H9 (cell line): Measurements from ENCODE around the gene INTS6. TPM values are rescaled to one million over a fixed set of nuclear protein-coding genes. Genes with fewer than 3 reads are reported as not detected.
A peak's percentile ranks its signal among the peaks of the same experiment; 100 is the strongest.

ENCODE experiments used
- DNase-seq: peaks from one replicate; pipeline ENCODE4 v3.0.0-alpha.2; 2017
- H2AFZ ChIP-seq: one replicate; pipeline ENCODE4 v1.6.1; 2013; ENCODE audit warnings: mild to moderate bottlenecking, low read length, control low read depth, moderate library complexity
- H2AK5ac ChIP-seq: 2 replicates; pipeline ENCODE4 v1.6.1; 2013; ENCODE audit warnings: low read length, control low read depth, mixed read lengths; ENCODE audit not compliant: insufficient read length
- H2BK120ac ChIP-seq: one replicate; pipeline ENCODE4 v1.6.1; 2013; ENCODE audit warnings: low read depth, mild to moderate bottlenecking, low read length, control low read depth, inconsistent platforms; ENCODE audit not compliant: poor library complexity, severe bottlenecking
- H2BK12ac ChIP-seq: 2 replicates; pipeline ENCODE4 v1.6.1; 2013; ENCODE audit warnings: low read length, control low read depth, mixed read lengths, low read depth; ENCODE audit not compliant: insufficient read length
- H2BK15ac ChIP-seq: 2 replicates; pipeline ENCODE4 v1.6.1; 2013; ENCODE audit warnings: low read depth, low read length, control low read depth
- H2BK20ac ChIP-seq: one replicate; pipeline ENCODE4 v1.6.1; 2013; ENCODE audit warnings: low read depth, mild to moderate bottlenecking, low read length, control low read depth, inconsistent platforms; ENCODE audit not compliant: poor library complexity, severe bottlenecking
- H2BK5ac ChIP-seq: 2 replicates; pipeline ENCODE4 v1.6.1; 2013; ENCODE audit warnings: low read length, control low read depth, mixed read lengths; ENCODE audit not compliant: insufficient read length
- H3K14ac ChIP-seq: 2 replicates; pipeline ENCODE4 v1.6.1; 2013; ENCODE audit warnings: low read length, control low read depth; ENCODE audit not compliant: insufficient read depth
- H3K18ac ChIP-seq: 2 replicates; pipeline ENCODE4 v1.6.1; 2013; ENCODE audit warnings: low read depth, mild to moderate bottlenecking, mixed read lengths, low read length, control low read depth; ENCODE audit not compliant: insufficient read length
- H3K23ac ChIP-seq: 2 replicates; pipeline ENCODE4 v1.6.1; 2013; ENCODE audit warnings: low read length, control low read depth, mixed read lengths, low read depth; ENCODE audit not compliant: insufficient read length
- H3K23me2 ChIP-seq: 2 replicates; pipeline ENCODE4 v1.6.1; 2013; ENCODE audit warnings: low read depth, mild to moderate bottlenecking, mixed read lengths, low read length, control low read depth; ENCODE audit not compliant: insufficient read length, poor library complexity, severe bottlenecking
- H3K27ac ChIP-seq: 2 replicates; pipeline ENCODE4 v1.5.1; 2013; ENCODE audit warnings: low read length, control low read depth, mixed read lengths, low read depth; ENCODE audit not compliant: insufficient read length
- H3K27me3 ChIP-seq: 2 replicates; pipeline ENCODE4 v1.6.1; 2013; ENCODE audit warnings: low read length, control low read depth, inconsistent platforms; ENCODE audit not compliant: insufficient read depth
- H3K4ac ChIP-seq: 2 replicates; pipeline ENCODE4 v1.6.1; 2013; ENCODE audit warnings: low read depth, mild to moderate bottlenecking, control low read depth, inconsistent platforms, low read length, moderate library complexity
- H3K4me1 ChIP-seq: 2 replicates; pipeline ENCODE4 v1.6.1; 2013; ENCODE audit warnings: low read length, control low read depth, inconsistent platforms; ENCODE audit not compliant: insufficient read depth
- H3K4me2 ChIP-seq: 2 replicates; pipeline ENCODE4 v1.6.1; 2013; ENCODE audit warnings: low read length, control low read depth, mixed read lengths; ENCODE audit not compliant: insufficient read length, insufficient read depth
- H3K56ac ChIP-seq: 2 replicates; pipeline ENCODE4 v1.6.1; 2013; ENCODE audit warnings: low read depth, mild to moderate bottlenecking, mixed read lengths, low read length, control low read depth; ENCODE audit not compliant: insufficient read length
- H3K79me1 ChIP-seq: 2 replicates; pipeline ENCODE4 v1.6.1; 2013; ENCODE audit warnings: low read depth, mild to moderate bottlenecking, moderate library complexity, low read length, control low read depth, inconsistent platforms; ENCODE audit not compliant: insufficient read depth, poor library complexity, severe bottlenecking
- H3K79me2 ChIP-seq: 2 replicates; pipeline ENCODE4 v1.6.1; 2013; ENCODE audit warnings: low read length, control low read depth, inconsistent platforms; ENCODE audit not compliant: insufficient read depth
- H3K9ac ChIP-seq: 2 replicates; pipeline ENCODE4 v1.6.1; 2013; ENCODE audit warnings: low read length, control low read depth, mixed read lengths; ENCODE audit not compliant: insufficient read length; ENCODE audit errors: extremely low read depth
- H3K9me3 ChIP-seq: one replicate; pipeline ENCODE4 v1.6.1; 2013; ENCODE audit warnings: low read depth, low read length, inconsistent platforms; ENCODE audit not compliant: control insufficient read depth
- H3T11ph ChIP-seq: one replicate; pipeline ENCODE4 v1.6.1; 2013; ENCODE audit warnings: mild to moderate bottlenecking, low read length, control low read depth, inconsistent platforms
- H4K20me1 ChIP-seq: one replicate; pipeline ENCODE4 v1.6.1; 2013; ENCODE audit not compliant: control insufficient read depth, insufficient read length, insufficient read depth
- H4K5ac ChIP-seq: 2 replicates; pipeline ENCODE4 v1.6.1; 2013; ENCODE audit warnings: low read depth, mild to moderate bottlenecking, mixed read lengths, low read length, control low read depth; ENCODE audit not compliant: insufficient read length
- H4K8ac ChIP-seq: replicated peaks from 2 replicates; pipeline ENCODE4 v1.6.1; 2013; ENCODE audit warnings: low read length, control low read depth, mixed read lengths, low read depth; ENCODE audit not compliant: insufficient read length
- H4K91ac ChIP-seq: 2 replicates; pipeline ENCODE4 v1.6.1; 2013; ENCODE audit warnings: low read depth, mild to moderate bottlenecking, moderate library complexity, mixed read lengths, low read length, control low read depth; ENCODE audit not compliant: insufficient read length
- H3K27ac Mint-ChIP-seq, 3 experiments: 2 replicates in 2 of 3; 3 replicates in 1 of 3; pipeline ENCODE4 v1.8.0; 2020 to 2021; ENCODE audit warnings: mixed read lengths in 3 of 3, mild to moderate bottlenecking in 1 of 3, moderate library complexity in 1 of 3
- H3K27me3 Mint-ChIP-seq: 2 replicates; pipeline ENCODE4 v1.8.0; 2021; ENCODE audit warnings: low read depth, mild to moderate bottlenecking, moderate library complexity, mixed read lengths
- H3K36me3 Mint-ChIP-seq, 3 experiments: 2 replicates in 2 of 3; 3 replicates in 1 of 3; pipeline ENCODE4 v1.8.0; 2020 to 2021; ENCODE audit warnings: low read depth in 3 of 3, mixed read lengths in 3 of 3; ENCODE audit not compliant: insufficient read depth in 1 of 3
- H3K4me1 Mint-ChIP-seq, 2 experiments: 2 replicates each; pipeline ENCODE4 v1.8.0; 2020; ENCODE audit warnings: mixed read lengths in 2 of 2
- H3K4me3 Mint-ChIP-seq, 2 experiments: 2 replicates in 1 of 2; 3 replicates in 1 of 2; pipeline ENCODE4 v1.8.0; 2020 to 2021; ENCODE audit warnings: mild to moderate bottlenecking in 2 of 2, mixed read lengths in 2 of 2, moderate library complexity in 1 of 2
- H3K9me3 Mint-ChIP-seq, 2 experiments: 2 replicates in 1 of 2; 3 replicates in 1 of 2; pipeline ENCODE4 v1.8.0; 2020; ENCODE audit warnings: mild to moderate bottlenecking in 2 of 2, mixed read lengths in 2 of 2, moderate library complexity in 1 of 2
- CTCF ChIP-seq: fragments of 200-600 bp; sonication (generic); conservative IDR thresholded peaks from 3 replicates; pipeline ENCODE4 v1.8.0; 2021; ENCODE audit warnings: antibody characterized with exemption, mild to moderate bottlenecking
- WGBS: extraction: QIAGEN DNeasy Blood & Tissue Kit; methylation state at CpG from one replicate; pipeline ENCODE4 v1.1.7; 2013; ENCODE audit warnings: missing lambda C conversion rate, low lambda C conversion rate, mixed read lengths; ENCODE audit not compliant: insufficient read length; ENCODE audit errors: extremely low coverage; 5-methylcytosine and 5-hydroxymethylcytosine counted together
- total RNA-seq: library from RNA; stranded (reverse); gene quantifications from 2 replicates; pipeline ENCODE4 v1.2.1, GENCODE V29; 2021

INTS6 gene
- total RNA-seq, 1 experiment from 2014 or later = 61.2 TPM

GRCh38 chr13:51323824-51324511 is 128.9 kb downstream of the INTS6 start:
- H3K27ac ChIP-seq = no peak overlapping the region
- no peak overlapping the region for H3K4me2 ChIP-seq
- no peak overlapping the region for H2AFZ ChIP-seq
- no peak for DNase-seq
- no peak overlapping the region for H4K8ac ChIP-seq
- H4K20me1 ChIP-seq = no peaks in the 10 kb centered on the region
- H3K27me3 Mint-ChIP-seq = no peaks in the 10 kb centered on the region
- H4K91ac ChIP-seq = no peak overlapping the region
- no CpG with 5 or more reads among the region's 5 CpGs for WGBS
- peaks cover 0 to 3% (median 0%) of the 10 kb centered on the region in 3 experiments; a peak in 2 of 7 replicates for H3K36me3 Mint-ChIP-seq
- H2BK20ac ChIP-seq = no peak overlapping the region
- H3K23ac ChIP-seq = no peak overlapping the region
- H2BK15ac ChIP-seq = no peak overlapping the region
- H2BK12ac ChIP-seq = no peak overlapping the region
- H2BK5ac ChIP-seq = no peak overlapping the region
- no peak overlapping the region for H3K9ac ChIP-seq
- H3K9me3 ChIP-seq = no peaks in the 10 kb centered on the region
- no peak overlapping the region for H2BK120ac ChIP-seq
- H3K14ac ChIP-seq = no peak overlapping the region
- H3K18ac ChIP-seq = no peak overlapping the region
- H3K4me3 Mint-ChIP-seq = no peak overlapping the region
- H3K23me2 ChIP-seq = no peaks in the 10 kb centered on the region
- no peaks in the 10 kb centered on the region for H3K9me3 Mint-ChIP-seq
- no peak overlapping the region for H2AK5ac ChIP-seq
- no peaks in the 10 kb centered on the region; the same call in 1 of the 2 replicates for H3K27me3 ChIP-seq
- no peaks in the 10 kb centered on the region for H3K79me1 ChIP-seq
- no peak for TF ChIP-seq CTCF
- no peak overlapping the region for H3T11ph ChIP-seq
- H3K4me1 Mint-ChIP-seq = peaks cover 54% of the 10 kb centered on the region in 2 experiments
- no peak overlapping the region for H3K4ac ChIP-seq
- H3K27ac Mint-ChIP-seq = peak overlapping the region in 2 of 3 experiments; percentile 51 to 77; a peak in 2 of 7 replicates
- peaks cover 5% of the 10 kb centered on the region; the same call in 1 of the 2 replicates for H3K4me1 ChIP-seq
- H4K5ac ChIP-seq = no peak overlapping the region
- no peaks in the 10 kb centered on the region for H3K79me2 ChIP-seq
- no peak overlapping the region for H3K56ac ChIP-seq
